Measurements from ENCODE around the gene SUMF2.
"Not testable (repeated sequence)": the region's sequence is repeated elsewhere in the genome, so short reads cannot be mapped to it uniquely, and the experiment has no call there.

SUMF2 gene

GRCh38 chr7:56106108-56107073, 42.3 kb downstream of the SUMF2 start, which contains the start of gene CHCHD2:
Gene CHCHD2, minus strand, starts transcription at chr7:56106476. Its CDS starts 63 bp downstream, at chr7:56106413.
- peak; percentile 75 to 87 for DNase-seq (ENCODE audit: low read depth in 2 of 2, low spot score in 1 of 2)

GRCh38 chr7:56107954-56108258, 43.8 kb downstream of the SUMF2 start:
- no peak for DNase-seq (ENCODE audit: low read depth in 2 of 2, low spot score in 1 of 2)

GRCh38 chr7:56110611-56111010, 46.5 kb downstream of the SUMF2 start:
- DNase-seq (ENCODE audit: low read depth in 2 of 2, low spot score in 1 of 2): no peak

GRCh38 chr7:56112244-56112643, 48.2 kb downstream of the SUMF2 start:
- DNase-seq (ENCODE audit: low read depth in 2 of 2, low spot score in 1 of 2): not testable (repeated sequence)

DNA sequence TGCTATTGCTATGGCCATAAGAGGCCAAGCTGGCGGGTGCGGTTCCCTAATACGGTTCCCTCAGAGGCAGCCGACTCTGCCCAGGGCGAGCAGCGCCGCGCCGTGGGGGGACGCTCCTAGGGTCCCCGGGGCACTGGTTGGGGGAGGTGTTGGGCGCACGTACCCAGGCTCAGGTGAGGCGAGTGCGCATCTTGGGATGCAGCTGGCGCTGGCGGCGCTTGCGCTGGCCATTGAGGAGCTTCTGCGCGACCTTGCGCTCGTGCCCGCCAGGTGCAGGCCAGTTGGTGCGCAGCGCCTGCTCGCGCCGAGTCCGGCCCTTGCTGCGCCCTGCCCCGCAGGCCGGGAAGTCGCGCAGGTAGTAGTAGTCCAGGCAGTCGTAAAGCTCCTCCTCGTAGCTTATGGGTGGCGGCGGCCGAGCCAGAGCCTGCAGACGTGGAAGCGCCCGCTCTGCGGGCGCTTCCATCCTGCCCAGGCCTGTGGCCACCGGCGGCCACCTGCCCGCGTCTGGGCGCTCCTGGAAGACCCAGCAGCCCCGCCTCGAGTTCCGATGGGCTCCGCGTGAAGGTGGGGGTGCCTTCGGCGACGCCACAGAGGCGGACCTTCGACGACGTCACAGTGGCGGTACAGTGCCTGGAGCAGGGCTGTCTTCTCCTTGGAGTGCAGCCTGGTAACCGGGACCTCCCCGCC, 51.9 kb downstream of the SUMF2 start, which contains the start of gene NUPR2:
TSS of gene NUPR2 (minus strand) at position 566 of the 687 bp plus-strand sequence. CDS start at position 463, 103 bp downstream.
- DNase-seq (ENCODE audit: low read depth in 2 of 2, low spot score in 1 of 2): no peak

- no peak for DNase-seq (ENCODE audit: low read depth in 2 of 2, low spot score in 1 of 2)
Measured at GRCh38 chr7:56121440-56121839, 57.4 kb downstream of the SUMF2 start.

DNA sequence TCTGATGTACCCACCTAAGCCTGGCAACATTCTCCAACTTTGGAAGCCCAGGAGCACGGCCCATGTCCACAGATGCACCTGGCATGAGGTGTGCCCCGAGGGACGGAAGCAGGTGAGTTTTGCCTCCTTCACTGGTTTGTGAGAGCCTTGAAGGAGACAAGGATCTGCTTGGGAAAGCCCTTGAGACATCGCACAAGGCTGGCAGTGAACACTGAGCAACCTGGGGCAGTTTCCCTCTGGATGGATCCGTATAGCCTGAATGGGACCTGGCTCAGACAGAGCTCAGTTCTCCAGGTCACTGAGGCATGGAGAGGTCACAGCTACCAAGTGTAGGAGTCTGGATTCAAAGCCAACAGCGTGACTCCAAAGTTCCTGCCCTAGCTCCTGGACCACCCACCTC, 60.9 kb downstream of the SUMF2 start:
- no peak for DNase-seq (ENCODE audit: low read depth in 2 of 2, low spot score in 1 of 2)

- DNase-seq (ENCODE audit: low read depth in 2 of 2, low spot score in 1 of 2): no peak
Measured at GRCh38 chr7:56125831-56126230, 61.7 kb downstream of the SUMF2 start.

DNA sequence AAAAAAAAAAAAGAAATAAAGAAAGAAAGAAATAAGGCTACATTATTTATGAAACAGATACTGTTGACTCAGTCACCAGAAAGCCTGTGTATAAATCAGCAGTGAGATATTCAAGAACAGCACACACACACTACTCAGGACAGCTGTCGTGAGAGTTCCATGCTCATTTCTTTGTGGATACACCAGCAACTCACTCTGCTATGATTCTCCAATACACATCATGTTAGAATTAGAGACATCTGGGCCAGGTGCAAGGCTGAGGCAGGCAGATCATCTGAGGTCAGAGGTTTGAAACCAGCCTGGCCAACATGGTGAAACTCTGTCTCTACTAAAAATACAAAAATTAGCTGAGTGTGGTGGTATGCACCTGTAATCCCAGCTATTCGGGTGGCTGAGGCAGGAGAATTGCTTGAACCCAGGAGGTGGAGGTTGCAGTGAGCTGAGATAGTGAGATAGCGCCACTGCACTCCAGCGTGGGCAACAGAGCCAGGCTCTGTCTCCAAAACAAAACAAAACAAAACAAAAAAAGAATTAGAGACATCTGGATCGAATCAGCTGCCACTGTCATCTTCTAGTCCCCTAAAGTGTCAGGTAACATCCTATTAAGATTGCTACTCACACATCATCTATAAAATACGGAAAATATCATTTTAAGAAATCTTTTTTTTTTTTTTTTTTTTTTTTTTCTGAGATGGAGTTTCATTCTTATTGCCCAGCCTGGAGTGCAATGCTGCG, 63.3 kb downstream of the SUMF2 start:
- no peak for DNase-seq (ENCODE audit: low read depth in 2 of 2, low spot score in 1 of 2)
